Measurements from ENCODE around the gene RWDD4. TPM values are rescaled to one million over a fixed set of nuclear protein-coding genes. Genes with fewer than 3 reads are reported as not detected.

The RWDD4 gene
- total RNA-seq, 2 experiments from 2014 or later = 13.2 to 14.8 TPM

GRCh38 chr4:183610033-183610432 is 49.0 kb downstream of the RWDD4 start:
- H3K4me3 Mint-ChIP-seq = no peak overlapping the region
- H3K36me3 Mint-ChIP-seq (ENCODE audit: low read depth) = no peaks in the 10 kb centered on the region
- H3K9me3 Mint-ChIP-seq = no peaks in the 10 kb centered on the region
- H3K27ac Mint-ChIP-seq = no peak overlapping the region
- no peaks in the 10 kb centered on the region for H3K4me1 Mint-ChIP-seq
- DNase-seq = no peak
- ChIA-PET POLR2A (no interaction called here), CTCF (no interaction called here)
- peaks cover 11% of the 10 kb centered on the region for H3K27me3 Mint-ChIP-seq

- DNase-seq = no peak
- CTCF ChIA-PET = no interaction called here
- Mint-ChIP-seq H3K27ac (no peak overlapping the region), H3K27me3 (peaks cover 3% of the 10 kb centered on the region), H3K4me1 (no peaks in the 10 kb centered on the region), H3K4me3 (no peak overlapping the region), H3K36me3 (ENCODE audit: low read depth) (no peaks in the 10 kb centered on the region), H3K9me3 (no peaks in the 10 kb centered on the region)
- POLR2A ChIA-PET = no interaction called here
Measured at GRCh38 chr4:183609151-183609550, 49.8 kb downstream of the RWDD4 start.

DNA sequence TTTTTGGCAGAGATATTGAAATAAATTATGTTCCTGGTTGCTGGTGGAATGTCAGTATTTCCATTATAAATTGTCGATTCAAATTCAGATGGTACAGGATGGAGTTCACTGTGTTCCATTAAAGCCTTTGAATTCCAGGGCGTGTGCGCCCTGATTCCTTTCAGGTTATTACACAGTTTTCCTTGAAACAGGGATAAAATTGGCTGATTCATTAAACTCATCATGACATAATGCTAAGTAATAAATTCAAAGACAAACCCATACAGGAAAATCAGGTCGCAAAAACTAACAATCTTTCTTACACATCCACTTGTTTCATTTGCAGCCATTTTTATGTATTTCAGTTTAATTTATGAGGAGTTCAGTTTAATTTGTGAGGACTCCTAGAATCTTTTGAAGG is 51.1 kb downstream of the RWDD4 start:
- H3K27ac Mint-ChIP-seq = no peak overlapping the region
- ChIA-PET POLR2A (no interaction called here), CTCF (no interaction called here)
- H3K36me3 Mint-ChIP-seq (ENCODE audit: low read depth) = no peaks in the 10 kb centered on the region
- H3K9me3 Mint-ChIP-seq = no peaks in the 10 kb centered on the region
- DNase-seq = no peak
- H3K4me3 Mint-ChIP-seq = no peak overlapping the region
- peaks cover 2% of the 10 kb centered on the region for H3K27me3 Mint-ChIP-seq
- no peaks in the 10 kb centered on the region for H3K4me1 Mint-ChIP-seq

- POLR2A ChIA-PET = no interaction called here
Measured at GRCh38 chr4:183602557-183603027, 56.4 kb downstream of the RWDD4 start.

GRCh38 chr4:183601381-183601780 is 57.6 kb downstream of the RWDD4 start:
- POLR2A ChIA-PET = no interaction called here
- CTCF ChIA-PET = interaction anchor here (1.7 kb wide), 1 partner anchor 119 kb away, joined by 3 read pairs; no protein-coding TSS in a partner anchor
- no peak overlapping the region for H3K27ac Mint-ChIP-seq
- H3K27me3 Mint-ChIP-seq = peaks cover 4% of the 10 kb centered on the region
- no peaks in the 10 kb centered on the region for H3K4me1 Mint-ChIP-seq
- H3K36me3 Mint-ChIP-seq (ENCODE audit: low read depth) = no peaks in the 10 kb centered on the region
- H3K4me3 Mint-ChIP-seq = no peak overlapping the region
- no peak for DNase-seq
- H3K9me3 Mint-ChIP-seq = no peaks in the 10 kb centered on the region

More at GRCh38 chr4:183602557-183603027, 56.4 kb downstream of the RWDD4 start:
- peaks cover 2% of the 10 kb centered on the region for H3K27me3 Mint-ChIP-seq
- no peak for DNase-seq
- H3K4me1 Mint-ChIP-seq = no peaks in the 10 kb centered on the region
- H3K27ac Mint-ChIP-seq = no peak overlapping the region
- no peaks in the 10 kb centered on the region for H3K36me3 Mint-ChIP-seq (ENCODE audit: low read depth)
- no peaks in the 10 kb centered on the region for H3K9me3 Mint-ChIP-seq
- CTCF ChIA-PET = interaction anchor here (0.9 kb wide), 1 partner anchor 16 kb away, joined by 3 read pairs; no protein-coding TSS in a partner anchor
- no peak overlapping the region for H3K4me3 Mint-ChIP-seq

DNA sequence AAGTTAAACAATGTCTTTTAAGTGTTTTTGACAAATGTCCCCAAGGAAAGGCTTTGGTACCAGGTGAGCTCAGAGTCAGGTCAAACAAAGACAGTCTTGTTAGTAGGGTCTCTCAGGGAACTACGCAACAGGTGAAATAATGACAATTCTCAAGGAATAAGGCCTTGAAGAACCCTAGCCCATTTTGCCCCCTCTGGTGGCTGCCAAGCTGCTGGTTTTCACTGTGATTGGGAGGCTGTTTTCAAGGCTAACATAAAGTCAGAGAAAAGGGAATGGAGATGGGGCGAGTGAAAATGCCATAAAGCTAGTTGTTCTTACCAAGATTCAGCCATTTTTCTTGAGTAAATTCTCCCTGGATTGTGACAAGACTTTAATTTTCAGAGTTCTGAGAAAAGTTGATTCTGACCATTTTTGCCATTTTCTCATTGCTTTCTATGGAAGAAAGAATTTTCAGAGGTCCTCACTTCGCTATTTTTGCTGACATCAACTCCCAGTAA is 58.7 kb downstream of the RWDD4 start:
- H3K4me3 Mint-ChIP-seq = no peak overlapping the region
- H3K36me3 Mint-ChIP-seq (ENCODE audit: low read depth) = no peaks in the 10 kb centered on the region
- no peaks in the 10 kb centered on the region for H3K4me1 Mint-ChIP-seq
- CTCF ChIA-PET = interaction anchor here (1.7 kb wide), 1 partner anchor 120 kb away, joined by 3 read pairs; no protein-coding TSS in a partner anchor
- H3K27me3 Mint-ChIP-seq = peaks cover 5% of the 10 kb centered on the region
- no peaks in the 10 kb centered on the region for H3K9me3 Mint-ChIP-seq
- no peak overlapping the region for H3K27ac Mint-ChIP-seq
- DNase-seq = no peak
- POLR2A ChIA-PET = no interaction called here

GRCh38 chr4:183599690-183600089 is 59.3 kb downstream of the RWDD4 start:
- H3K4me1 Mint-ChIP-seq = no peaks in the 10 kb centered on the region
- ChIA-PET CTCF (interaction anchor here (1.7 kb wide), 1 partner anchor 121 kb away, joined by 3 read pairs; no protein-coding TSS in a partner anchor), POLR2A (no interaction called here)
- no peak overlapping the region for H3K4me3 Mint-ChIP-seq
- DNase-seq = no peak
- no peak overlapping the region for H3K27ac Mint-ChIP-seq
- peaks cover 10% of the 10 kb centered on the region for H3K27me3 Mint-ChIP-seq
- no peaks in the 10 kb centered on the region for H3K9me3 Mint-ChIP-seq
- H3K36me3 Mint-ChIP-seq (ENCODE audit: low read depth) = no peaks in the 10 kb centered on the region

- Mint-ChIP-seq H3K36me3 (ENCODE audit: low read depth) (no peaks in the 10 kb centered on the region), H3K9me3 (no peaks in the 10 kb centered on the region), H3K27me3 (peaks cover 10% of the 10 kb centered on the region), H3K27ac (no peak overlapping the region), H3K4me1 (no peaks in the 10 kb centered on the region), H3K4me3 (no peak overlapping the region)
- no peak for DNase-seq
- ChIA-PET POLR2A (no interaction called here), CTCF (no interaction called here)
Measured at GRCh38 chr4:183599284-183599683, 59.7 kb downstream of the RWDD4 start.

DNA sequence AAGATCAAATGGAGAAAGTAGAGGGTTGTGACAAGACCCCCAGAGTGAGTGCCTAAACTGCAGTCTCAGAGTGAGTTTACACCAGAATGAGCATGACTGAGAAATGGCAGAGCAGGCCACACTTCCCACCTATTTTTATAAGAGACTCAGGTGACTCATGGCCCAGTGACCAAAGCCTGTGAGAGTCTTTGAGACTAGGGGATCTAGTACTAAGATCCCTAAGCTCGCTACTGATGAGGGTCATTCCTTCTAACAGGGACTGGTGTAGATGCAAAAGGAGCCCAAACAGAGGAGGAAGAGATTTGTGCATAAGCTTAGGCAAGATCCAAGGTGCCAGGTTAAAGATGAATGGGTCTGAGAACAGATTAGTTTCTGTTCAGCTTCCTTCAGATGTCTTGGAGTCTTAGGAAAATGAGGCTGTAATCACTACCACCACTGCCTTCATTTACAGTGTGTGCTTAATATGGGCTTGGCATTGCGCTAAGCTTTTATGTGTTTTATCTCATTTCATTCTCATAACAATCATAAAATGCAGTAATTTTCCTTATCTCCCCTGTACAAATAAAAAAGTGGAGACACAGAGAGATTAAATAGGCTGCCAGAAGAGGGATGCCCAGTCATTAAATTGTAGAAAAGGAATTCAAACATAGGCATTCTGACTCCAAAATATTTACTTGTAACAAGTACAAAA is 62.8 kb downstream of the RWDD4 start:
- Mint-ChIP-seq H3K27me3 (peaks cover 13% of the 10 kb centered on the region), H3K9me3 (no peaks in the 10 kb centered on the region), H3K36me3 (ENCODE audit: low read depth) (no peaks in the 10 kb centered on the region), H3K27ac (no peak overlapping the region), H3K4me1 (no peaks in the 10 kb centered on the region), H3K4me3 (no peak overlapping the region)
- ChIA-PET POLR2A (no interaction called here), CTCF (no interaction called here)
- DNase-seq = no peak

GRCh38 chr4:183594823-183595222 is 64.2 kb downstream of the RWDD4 start:
- ChIA-PET POLR2A (no interaction called here), CTCF (no interaction called here)
- Mint-ChIP-seq H3K4me3 (no peak overlapping the region), H3K4me1 (no peaks in the 10 kb centered on the region), H3K9me3 (no peaks in the 10 kb centered on the region), H3K27ac (no peak overlapping the region), H3K36me3 (ENCODE audit: low read depth) (no peaks in the 10 kb centered on the region), H3K27me3 (peaks cover 16% of the 10 kb centered on the region)
- no peak for DNase-seq

GRCh38 chr4:183591301-183591700 is 67.7 kb downstream of the RWDD4 start:
- H3K27ac Mint-ChIP-seq = no peak overlapping the region
- POLR2A ChIA-PET = no interaction called here
- H3K4me3 Mint-ChIP-seq = no peak overlapping the region
- H3K4me1 Mint-ChIP-seq = no peaks in the 10 kb centered on the region
- CTCF ChIA-PET = no interaction called here
- DNase-seq = no peak
- H3K36me3 Mint-ChIP-seq (ENCODE audit: low read depth) = no peaks in the 10 kb centered on the region
- no peaks in the 10 kb centered on the region for H3K9me3 Mint-ChIP-seq
- peaks cover 13% of the 10 kb centered on the region for H3K27me3 Mint-ChIP-seq
